Measurements from ENCODE around the gene KIF16B.
"Not testable (repeated sequence)": the region's sequence is repeated elsewhere in the genome, so short reads cannot be mapped to it uniquely, and the experiment has no call there.

Gene KIF16B

DNA sequence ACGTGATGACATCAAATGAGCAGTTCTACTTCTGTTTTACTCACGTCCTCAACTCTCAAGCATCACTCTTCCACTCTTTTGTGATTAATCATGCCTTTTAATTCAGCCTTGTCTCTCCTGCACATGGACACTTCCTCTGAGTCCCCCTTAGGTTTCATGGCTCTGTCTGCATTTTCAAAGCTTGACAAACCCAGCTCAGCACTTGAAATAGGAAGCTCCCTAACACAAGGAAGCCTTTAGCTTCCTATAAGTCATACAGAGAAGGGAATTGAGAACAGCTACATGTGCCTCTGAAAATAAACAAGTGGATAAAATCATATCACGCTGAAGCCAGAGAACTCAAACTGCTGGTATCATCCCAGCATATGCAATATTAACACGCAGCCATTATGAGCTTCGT is 21.2 kb downstream of the KIF16B start:
- DNase-seq, result no peak

DNA sequence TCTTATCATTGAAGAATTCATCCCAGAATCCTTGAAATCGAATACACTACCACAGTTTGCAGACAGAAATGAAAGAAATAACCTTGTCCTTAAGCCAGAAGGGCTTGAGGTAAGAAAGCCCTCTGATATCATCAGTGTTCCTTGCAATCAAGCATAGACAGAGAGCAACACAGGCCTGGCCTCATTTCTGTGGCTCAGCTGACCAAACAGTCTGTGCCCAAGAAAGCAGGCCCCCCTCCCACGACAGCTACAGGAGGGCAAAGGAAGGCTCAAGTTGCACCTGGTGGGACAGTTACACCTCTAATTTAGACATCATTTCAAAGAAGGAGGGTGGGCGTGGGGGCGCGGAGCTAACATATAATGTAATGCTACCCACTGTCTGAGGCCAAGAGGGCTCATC is 21.6 kb downstream of the KIF16B start:
- DNase-seq, result no peak

DNA sequence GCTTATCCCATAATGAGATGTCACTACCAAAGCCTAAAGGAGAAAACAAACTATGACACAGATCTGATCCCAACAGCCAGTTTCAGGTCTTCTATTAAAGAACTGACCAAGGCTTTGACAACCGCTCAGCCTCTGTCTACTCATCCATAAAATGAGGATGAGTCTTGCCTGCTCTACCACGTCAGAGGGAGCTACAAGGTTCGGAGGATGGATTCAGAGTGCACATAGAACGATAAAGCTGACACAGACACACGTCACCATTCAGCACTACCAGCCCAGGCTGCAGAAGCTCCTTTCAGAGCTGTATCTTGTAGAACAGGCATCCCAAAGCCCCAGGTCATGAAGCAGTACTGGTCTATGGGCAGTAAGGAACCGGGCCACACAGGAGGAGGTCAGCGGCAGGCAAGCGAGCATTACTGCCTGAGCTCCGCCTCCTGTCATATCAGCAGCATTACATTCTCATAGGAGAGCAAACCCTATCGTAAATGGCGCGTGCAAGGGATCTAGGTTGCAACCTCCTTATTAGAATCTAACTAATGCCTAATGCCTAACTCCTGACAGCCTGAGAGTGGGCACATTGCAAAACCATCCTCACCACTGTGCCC is 25.1 kb downstream of the KIF16B start:
- no peak for DNase-seq

DNA sequence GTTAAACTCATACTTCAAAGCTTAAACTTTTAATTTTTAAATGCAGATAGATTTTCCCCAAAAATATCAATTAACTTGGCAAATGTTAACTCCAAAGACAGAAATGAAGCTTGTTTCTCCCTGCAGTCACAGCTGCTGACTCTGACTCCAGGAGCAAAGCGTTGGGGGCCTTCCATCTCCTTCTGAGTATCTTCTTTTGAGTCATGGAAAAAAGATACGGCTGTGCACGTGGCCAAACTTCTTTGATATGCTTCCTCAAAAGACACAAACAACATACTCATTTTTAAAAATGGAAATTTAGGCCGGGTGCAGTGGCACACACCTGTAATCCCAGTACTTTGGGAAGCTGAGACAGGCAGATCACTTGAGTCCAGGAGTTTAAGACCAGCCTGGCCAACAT is 28.3 kb downstream of the KIF16B start:
- DNase-seq, result no peak

DNA sequence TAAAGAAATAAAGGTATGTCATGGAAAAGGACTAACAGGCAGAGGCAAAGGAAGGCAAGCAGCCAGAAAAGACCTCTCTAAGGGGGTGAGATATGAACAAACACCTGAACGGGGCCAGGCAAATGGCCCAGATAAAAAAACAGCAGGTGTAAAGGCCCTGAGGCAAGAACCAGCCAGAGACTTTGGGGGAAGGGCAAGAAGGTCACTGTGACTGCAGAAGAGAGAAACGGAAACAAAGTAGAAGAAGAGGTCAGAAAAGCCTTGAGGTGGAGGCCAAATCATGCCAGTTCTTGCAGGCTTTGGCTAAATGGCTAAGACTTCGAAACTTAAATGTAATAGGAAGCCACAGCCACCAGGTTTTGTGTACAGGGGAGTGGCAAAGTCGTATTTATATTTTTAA is 30.8 kb downstream of the KIF16B start:
- DNase-seq, result no peak

DNA sequence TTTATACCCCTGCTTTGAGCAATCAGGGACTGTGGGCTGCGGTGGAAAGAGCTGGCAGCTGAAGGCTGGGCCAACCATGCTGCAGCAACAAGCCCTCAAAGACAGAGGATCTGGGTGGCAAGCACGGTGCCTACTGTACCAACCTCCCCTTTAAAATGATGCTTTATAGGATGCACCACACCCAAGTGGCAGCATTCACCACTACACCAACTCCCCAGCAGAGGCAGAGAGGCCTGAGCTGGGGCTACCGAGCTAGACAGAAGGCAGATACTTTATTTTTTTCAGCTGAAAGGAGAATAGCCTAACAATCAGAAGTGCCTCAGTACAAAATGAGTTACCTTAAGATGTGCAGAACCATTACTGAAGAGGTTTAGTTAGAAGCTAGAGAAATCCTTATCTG is 31.4 kb downstream of the KIF16B start:
- no peak for DNase-seq

DNA sequence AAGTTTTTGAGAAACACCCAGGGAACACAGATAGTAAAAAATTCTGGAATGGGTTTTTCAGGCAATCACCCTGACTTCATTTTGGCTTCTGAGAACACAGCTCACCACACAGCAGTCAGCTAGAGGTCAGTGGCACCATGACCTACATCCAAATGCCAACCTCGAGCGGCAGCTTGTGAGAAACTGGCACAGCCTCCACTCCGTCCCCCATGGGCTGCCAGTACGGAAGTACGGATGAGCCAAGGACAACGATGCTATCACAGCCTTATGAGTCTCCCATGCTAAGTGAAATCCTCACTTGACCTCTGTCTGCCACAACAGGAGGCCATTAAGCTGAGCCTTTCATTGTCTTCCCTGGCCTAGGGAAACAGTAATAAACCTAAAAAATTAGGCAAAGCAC is 32.0 kb downstream of the KIF16B start:
- no peak for DNase-seq

DNA sequence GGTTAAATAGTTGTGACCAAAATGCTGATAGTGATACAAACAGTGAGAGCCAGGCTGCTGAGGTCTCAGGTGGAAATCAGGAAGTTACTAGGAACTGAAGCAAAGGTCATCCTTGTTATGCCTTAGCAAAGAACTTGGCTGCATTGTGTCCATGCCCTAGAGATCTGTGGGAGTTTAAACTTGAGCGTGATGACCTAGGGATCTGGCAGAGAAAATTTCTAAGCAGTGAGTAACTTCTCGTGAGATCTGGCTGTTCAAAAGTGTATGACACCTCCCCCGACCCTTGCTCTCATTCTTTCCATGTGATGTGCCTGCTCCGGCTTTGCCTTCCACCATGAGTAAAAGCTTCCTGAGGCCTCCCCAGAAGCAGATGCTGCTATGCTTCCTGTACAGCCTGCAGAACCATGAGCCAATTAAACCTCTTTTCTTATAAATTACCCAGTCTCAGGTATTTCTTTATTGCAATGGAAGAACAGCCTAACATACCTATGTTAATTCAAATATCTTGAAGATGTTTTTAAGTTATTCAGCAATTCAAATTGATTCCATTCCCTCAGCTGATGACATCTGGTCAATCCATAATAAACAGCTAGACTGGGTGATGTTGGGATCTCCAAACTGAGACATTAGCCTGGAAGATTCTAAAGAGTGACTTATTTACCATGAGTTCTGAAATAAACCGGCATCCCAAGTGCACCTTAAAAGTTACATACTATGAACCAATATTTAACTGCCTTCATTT is 33.8 kb downstream of the KIF16B start:
- no peak for DNase-seq

DNA sequence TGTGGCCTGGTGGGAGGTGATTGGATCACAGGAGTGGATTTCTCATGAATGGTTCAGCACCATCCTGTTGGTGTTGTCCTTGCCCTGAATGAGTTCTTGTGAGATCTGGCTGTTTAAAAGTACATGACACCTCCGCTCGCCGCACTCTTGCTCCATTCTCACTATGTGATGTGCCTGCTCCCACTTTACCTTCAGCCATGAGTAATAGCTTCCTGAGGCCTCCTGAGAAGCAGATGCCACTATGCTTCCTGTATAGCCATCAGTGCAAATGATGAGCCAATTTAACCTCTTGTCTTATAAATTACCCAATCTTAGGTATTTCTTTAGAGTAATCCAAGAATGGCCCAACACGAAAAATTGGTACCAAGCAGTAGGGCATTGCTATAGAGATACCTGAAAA is 34.5 kb downstream of the KIF16B start:
- DNase-seq, result no peak

DNA sequence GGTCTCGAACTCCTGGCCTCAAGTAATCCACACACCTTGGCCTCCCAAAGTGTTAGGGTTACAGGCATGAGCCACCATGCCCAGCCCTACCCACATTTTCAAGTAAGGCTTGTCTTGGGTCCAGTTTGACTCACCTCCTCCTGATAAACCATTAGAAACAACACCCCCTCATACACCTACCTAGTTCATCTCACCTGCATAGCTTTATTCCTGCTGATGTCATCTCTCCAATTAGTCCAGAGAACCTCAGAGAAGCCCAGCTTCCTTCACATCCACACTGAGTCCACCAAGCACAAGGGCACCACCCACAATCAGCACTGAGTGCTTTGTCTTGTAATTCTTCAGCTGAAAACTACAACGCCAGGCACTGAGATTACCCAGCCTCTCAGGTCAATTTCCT is 35.3 kb downstream of the KIF16B start:
- no peak for DNase-seq

DNA sequence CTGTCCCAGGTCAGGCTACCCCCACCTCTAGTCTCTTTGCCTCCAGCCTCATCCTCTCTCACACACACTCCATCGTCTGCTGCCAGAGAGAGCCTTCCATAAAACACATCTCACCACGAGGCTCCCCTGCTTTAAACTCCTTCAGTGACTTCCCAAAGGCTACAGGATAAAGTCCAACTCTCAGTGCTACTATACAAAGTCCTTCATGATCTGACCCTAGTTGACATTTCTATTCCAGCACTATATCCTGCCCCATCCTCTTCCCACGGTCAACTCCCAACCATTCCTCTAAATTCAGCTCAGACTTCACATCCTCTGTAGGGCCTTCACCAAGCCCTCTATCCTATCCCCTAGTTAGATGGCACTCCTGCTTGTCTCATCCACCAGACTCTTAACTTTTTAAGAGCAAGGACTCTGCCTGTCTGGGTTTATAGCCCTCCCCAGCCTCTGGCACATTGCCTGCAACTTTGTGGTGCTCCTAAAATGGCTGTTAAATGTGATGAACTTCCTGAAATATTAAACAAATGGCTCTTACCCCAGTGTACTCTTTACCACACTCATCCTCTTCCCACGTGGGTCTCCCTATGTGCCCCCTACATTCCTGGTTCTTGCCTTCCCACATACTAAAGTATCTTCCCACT is 36.1 kb downstream of the KIF16B start:
- no peak for DNase-seq

DNA sequence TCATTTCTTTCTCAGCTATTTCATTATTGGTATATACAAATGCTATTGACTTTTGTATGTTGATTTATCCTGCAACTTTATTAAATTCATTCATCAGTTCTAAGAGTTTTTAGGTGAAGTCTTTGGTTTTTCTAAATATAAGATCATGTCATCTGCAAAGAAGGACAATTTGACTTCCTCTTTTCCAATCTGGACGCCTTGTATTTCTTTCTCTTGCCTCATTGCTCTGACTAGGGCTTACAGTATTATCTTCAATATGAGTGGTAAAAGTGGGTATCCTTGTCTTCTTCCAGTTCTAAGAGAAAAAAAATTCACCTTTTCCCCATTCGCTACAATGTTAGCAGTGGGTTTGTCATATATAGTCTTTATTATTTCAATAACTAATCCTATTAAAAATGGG is 38.0 kb downstream of the KIF16B start:
- DNase-seq, result no peak

DNA sequence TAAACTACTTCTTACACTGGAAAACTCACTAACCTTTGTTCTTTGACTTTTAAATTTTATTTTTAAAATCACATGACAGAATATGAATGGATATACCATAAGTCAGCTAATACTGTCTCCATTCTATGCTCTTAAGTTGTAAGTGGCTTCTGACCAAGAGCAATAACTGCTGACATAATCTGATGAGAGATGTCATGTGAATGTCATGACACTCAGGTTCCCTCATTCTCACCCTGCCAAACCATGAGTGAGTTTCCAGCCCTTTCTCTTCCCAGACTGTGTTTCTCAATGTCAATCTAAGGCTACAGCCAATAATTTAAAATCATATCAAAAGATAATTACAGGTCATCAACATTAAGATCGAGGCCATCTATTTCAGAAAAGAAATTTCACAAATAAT is 39.7 kb downstream of the KIF16B start:
- no peak for DNase-seq

DNA sequence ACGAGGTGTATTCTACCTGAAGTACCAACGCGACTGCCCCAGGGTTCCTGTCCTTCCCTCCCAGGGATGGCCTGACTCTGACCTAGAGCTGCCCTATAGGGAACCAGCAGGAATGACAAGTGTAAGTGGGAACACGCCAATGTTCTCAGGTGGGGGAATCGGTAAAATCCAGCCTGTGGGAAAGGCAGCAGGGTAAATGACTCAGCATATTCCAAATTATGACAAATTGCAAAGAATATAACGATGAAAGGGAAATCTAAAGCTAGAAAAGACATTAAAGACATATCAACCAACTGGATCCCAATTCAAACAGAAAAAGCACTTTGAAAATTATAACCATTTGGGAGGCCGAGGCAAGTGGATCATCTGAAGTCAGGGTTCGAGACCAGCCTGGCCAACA is 41.8 kb downstream of the KIF16B start:
- DNase-seq, result no peak

DNA sequence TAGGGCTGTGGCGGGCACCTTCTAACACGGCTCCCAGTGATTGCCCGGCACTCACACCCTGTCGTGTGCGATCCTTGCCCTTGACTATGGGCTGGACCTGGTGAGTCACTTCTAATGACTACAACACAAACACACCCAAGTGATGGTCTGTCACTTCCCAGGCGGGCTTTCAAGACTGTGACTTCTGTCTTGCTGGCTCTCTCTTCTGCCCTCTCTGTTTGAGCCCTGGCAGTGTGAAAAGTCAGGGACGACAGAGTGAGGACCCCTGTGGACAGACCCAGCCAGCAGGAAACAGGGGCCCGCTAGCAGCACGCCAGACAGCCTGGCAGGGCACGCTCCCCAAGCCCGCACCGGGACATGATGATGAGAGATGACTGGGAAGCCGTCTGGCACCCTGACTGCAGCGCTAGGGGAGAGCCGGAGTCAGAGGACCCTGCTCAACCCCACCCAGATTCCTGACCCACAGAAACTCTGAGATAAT is 43.0 kb downstream of the KIF16B start:
- DNase-seq, result no peak

DNA sequence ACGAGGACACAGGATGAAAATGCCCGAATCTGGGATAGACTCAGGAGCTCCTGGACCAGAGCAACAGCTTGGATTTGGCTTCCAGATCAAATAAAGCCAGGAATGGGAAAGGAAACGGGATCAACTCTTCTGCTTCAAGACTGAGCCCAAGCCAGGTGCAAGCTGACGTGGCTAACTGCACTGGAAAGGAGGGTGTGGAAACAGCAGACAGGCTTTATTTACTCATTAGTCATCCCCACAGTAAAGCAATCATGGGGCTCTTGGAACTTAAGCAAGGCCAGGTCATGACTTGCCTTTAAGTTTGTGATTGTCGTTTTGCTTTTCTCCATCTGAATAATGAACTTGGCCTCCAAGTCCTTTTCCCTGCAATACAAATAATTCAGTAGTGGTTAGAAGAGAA is 45.2 kb downstream of the KIF16B start:
- no peak for DNase-seq

DNA sequence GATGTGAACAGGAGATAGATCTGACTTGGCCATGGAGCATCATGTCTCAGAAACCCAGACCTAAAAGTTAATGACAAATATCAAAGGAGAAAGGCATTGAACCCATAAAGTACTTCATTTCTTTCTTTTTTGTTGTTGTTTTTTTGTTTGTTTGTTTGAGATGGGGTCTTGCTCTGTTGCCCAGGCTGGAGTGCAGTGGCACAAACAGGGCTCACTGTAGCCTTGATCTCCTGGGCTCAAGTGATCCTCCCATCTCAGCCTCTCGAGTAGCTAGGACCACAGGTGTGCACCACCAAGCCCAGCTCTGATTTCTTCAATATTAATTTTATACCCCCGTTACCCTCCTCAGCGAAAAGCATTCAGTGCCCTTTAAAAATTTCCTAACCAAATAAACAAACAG is 45.8 kb downstream of the KIF16B start:
- no peak for DNase-seq

DNA sequence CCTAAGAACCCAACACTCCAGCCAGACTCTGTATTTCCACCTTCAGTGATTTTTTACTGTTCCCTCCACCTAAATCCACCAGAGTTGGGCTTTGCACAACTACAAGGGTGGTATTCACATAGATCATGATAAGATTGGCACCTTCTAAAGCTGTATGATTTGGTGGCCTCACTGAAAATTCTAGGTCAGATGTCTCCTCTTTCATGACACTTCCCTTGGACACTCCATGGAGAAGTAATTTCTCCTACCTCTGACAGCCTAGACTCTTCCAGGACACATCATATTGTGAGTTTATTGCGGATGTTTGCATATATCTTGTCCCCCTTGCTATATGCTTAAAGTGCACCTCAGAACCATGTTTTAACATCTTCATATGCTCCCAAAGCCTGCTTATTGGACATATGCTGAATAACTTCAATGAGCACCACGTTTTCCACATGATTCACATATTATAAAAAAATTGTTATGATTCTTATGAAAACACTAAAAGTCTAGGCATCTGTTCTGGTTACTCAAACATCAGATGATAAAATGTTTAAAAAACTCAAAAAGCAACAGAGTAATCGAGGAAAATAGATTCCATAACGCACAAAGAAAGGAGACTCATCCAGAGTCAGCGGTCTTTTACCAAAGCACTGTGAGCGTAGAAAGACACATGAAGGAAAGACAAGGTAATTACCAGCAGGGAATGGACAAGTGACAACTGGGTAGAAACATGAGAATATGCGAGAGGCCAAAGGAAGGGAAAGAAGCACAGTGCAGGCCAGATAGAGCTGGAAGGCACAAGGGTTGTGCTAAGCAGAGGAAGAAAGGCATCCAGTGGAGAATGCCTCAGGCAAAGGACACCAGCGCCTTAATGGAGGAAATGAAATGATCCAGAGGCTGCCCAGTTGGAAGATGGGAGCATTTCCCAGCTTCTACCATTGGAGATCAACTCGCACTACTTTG is 46.5 kb downstream of the KIF16B start:
- DNase-seq, result no peak

DNA sequence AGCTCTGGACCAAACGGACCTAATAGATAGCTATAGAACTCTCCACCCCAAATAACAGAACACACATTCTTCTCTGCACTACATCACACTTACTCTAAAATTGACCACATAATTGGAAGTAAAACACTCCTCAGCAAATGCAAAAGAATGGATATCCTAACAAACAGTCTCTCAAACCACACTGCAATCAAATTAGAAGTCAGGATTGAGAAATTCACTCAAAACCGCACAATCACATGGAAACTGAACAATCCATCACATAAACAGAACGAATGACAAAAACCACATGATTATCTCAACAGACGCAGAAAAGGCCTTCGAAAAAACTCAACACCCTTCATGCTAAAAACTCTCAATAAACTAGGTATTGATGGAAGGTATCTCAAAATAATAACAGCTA is 50.6 kb downstream of the KIF16B start:
- DNase-seq, result not testable (repeated sequence)

DNA sequence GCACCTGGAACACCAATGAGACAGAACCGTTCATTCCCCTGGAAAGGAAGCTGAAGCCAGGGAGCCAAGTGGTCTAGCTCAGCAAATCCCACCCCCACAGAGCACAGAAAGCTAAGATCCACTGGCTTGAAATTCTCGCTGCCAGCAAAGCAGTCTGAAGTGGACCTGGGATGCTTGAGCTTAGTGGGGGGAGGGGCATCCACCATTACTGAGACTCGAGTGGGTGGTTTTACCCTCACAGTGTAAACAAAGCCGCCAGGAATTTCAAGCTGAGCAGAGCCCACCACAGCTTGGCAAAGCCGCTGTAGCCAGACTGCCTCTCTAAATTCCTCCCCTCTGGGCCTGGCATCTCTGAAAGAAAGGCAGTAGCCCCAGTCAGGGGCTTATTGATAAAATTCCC is 53.1 kb downstream of the KIF16B start:
- DNase-seq, result no peak

DNA sequence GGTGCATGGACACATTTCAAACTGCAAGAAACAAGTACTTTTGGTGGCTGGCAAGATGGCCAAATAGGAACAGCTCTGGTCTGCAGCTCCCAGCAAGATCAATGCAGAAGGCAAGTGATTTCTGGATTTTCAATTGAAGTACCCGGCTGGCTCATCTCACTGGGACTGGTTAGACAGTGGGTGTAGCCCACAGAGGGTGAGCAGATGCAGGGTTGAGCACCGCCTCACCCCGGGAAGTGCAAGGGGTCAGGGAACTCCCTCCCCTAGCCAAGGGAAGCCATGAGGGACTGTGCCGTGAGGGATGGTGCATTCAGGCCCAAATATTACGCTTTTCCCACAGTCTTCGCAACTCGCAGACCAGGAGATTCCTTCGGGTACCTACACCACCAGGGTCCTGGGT is 53.6 kb downstream of the KIF16B start:
- not testable (repeated sequence) for DNase-seq

DNA sequence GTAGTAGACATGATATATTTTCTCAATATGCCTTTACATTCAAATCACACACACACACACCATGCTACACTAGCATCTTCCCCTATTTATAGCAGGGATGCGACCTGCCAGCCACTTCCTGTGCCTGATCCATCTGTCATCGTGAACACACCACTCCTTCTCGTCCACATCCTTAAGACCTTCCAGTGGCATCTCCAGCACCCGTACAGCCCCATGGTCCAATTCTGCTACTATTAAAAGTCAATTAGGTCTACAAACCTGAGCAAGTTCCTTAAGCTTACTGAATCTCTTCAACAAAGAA is 54.5 kb downstream of the KIF16B start:
- no peak for DNase-seq
